Lower leg skin (tissue), 4 donors: ENCODE results near the gene IL25. TPM values are rescaled to one million over a fixed set of nuclear protein-coding genes. Genes with fewer than 3 reads are reported as not detected.
"Not testable (repeated sequence)": the region's sequence is repeated elsewhere in the genome, so short reads cannot be mapped to it uniquely, and the experiment has no call there.

Source experiments
- DNase-seq, 2 donors: peaks; one replicate each; pipeline ENCODE4 v3.0.0-alpha.2; 2019; ENCODE audit warnings: low spot score in 2 of 2
- H3K4me3 ChIP-seq: fragments of 200-600 bp; sonication (generic); 2 replicates; pipeline ENCODE4 v1.5.1; 2017; ENCODE audit warnings: mild to moderate bottlenecking, low read depth; ENCODE audit not compliant: poor library complexity, severe bottlenecking
- POLR2A ChIP-seq, 2 donors: fragments of 450-650 bp; IDR thresholded peaks; one replicate each; pipeline ENCODE4 v1.6.1; 2016 to 2017; ENCODE audit warnings: antibody characterized with exemption in 2 of 2, mild to moderate bottlenecking in 1 of 2, moderate library complexity in 1 of 2
- WGBS, 2 donors: methylation state at CpG; one replicate each; pipeline ENCODE4 v1.1.5; 2018; 5-methylcytosine and 5-hydroxymethylcytosine counted together
- intact Hi-C: fragments of 100-400 bp; cut with DNase I; formaldehyde crosslinking; loops from one replicate; pipeline ENCODE4 v1.15.0; 2023; ENCODE audit warnings: low total_unique reads
- total RNA-seq, 4 donors: library from RNA; depleted of rRNA; stranded (reverse); fragments of >200 nt; gene quantifications; one replicate each; pipeline ENCODE4 v1.1.0, GENCODE V29; 2016
- TF ChIP-seq, protein P1 (sequence below), 3 donors: fragments of 450-650 bp; IDR thresholded peaks; one replicate each; pipeline ENCODE4 v1.5.1; 2016; ENCODE audit warnings: antibody characterized with exemption in 3 of 3, mild to moderate bottlenecking in 3 of 3, moderate library complexity in 2 of 3

Gene IL25
- total RNA-seq, 4 donors from 2014 or later: not detected

DNA sequence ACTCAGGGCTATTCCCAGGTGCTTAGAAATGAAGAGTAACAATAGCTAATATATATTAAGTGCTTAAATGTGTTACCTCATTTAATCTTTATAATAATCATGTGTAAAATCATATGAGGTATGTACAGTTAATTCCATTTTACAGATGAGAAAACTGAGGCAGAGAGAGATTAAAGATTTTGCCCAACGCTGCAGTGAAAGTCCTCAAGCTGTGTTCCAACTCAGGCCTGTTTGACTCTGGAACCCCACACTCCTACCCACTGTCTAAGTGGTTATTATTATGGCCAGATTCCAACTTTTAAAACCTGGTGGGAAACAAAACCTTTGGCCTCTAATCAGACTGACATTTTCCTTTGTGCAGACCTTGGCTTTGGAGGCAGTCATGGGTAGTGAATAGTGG, 14.4 kb downstream of the IL25 start:
- 97 to 100% methylated on average over 1 of the region's 1 CpG for WGBS, 2 donors
- TF ChIP-seq, protein P1, sequence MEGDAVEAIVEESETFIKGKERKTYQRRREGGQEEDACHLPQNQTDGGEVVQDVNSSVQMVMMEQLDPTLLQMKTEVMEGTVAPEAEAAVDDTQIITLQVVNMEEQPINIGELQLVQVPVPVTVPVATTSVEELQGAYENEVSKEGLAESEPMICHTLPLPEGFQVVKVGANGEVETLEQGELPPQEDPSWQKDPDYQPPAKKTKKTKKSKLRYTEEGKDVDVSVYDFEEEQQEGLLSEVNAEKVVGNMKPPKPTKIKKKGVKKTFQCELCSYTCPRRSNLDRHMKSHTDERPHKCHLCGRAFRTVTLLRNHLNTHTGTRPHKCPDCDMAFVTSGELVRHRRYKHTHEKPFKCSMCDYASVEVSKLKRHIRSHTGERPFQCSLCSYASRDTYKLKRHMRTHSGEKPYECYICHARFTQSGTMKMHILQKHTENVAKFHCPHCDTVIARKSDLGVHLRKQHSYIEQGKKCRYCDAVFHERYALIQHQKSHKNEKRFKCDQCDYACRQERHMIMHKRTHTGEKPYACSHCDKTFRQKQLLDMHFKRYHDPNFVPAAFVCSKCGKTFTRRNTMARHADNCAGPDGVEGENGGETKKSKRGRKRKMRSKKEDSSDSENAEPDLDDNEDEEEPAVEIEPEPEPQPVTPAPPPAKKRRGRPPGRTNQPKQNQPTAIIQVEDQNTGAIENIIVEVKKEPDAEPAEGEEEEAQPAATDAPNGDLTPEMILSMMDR (IDR thresholded peaks at IDR 0.05): no peak
- no peak overlapping the region for H3K4me3 ChIP-seq
- no peak for DNase-seq
- intact Hi-C loops: loop anchor here (10.0 kb wide), 1 partner anchor 122 kb away; no protein-coding TSS in a partner anchor

DNA sequence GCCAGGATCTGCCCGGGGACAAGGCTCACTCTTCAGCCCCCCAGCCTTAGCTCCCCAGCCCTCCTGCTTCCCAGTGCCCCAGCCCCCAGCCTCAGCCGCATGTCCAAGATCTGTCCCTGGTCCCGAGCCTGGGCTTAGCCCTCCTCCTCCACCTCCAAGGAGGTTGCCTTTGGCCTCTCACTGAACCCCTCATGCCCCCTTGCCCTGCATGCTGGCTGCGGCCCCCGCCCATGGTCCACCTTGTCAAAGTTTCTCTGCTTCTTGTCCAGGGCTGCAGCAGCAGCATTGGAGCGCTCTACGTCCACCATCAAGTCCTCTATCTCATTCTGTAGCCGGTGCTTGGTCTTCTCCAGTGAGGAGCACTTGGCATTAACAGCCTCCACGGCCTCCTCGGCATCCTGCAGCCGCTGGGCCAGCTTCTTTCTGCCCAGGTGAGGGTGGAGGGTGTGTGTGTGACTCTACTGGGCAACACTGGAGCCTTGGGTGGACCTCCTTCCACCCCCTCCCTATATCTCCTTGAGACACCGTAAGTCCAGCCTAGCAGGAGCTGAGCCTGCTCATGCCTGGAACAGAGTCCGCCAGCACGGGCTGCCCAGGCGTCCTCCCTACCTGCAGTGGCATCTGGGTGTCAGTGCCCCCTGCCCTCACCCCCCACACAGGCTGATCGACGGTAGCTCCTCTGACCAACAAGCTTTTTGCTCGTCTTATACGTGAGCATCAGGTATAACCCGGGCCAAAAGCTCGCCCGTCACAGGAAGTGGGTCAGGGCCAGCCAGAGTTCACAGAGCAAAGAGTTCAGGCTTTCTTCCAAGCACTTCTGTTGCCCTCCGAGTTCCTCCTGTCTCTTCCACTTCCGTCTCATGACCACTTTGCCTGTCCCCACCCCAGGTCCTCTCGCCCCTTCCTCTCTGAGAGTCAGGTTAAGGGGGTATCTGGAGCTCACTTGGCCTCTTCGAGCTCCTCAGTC, 15.6 kb downstream of the IL25 start:
- no peak overlapping the region for H3K4me3 ChIP-seq
- 82% methylated on average over 26 of the region's 26 CpGs for WGBS, 2 donors
- intact Hi-C loops: loop anchor here (10.0 kb wide), 1 partner anchor 123 kb away; no protein-coding TSS in a partner anchor
- no peak for TF ChIP-seq POLR2A (IDR thresholded peaks at IDR 0.05)
- TF ChIP-seq, protein P1 (IDR thresholded peaks at IDR 0.05): no peak
- no peak for DNase-seq

DNA sequence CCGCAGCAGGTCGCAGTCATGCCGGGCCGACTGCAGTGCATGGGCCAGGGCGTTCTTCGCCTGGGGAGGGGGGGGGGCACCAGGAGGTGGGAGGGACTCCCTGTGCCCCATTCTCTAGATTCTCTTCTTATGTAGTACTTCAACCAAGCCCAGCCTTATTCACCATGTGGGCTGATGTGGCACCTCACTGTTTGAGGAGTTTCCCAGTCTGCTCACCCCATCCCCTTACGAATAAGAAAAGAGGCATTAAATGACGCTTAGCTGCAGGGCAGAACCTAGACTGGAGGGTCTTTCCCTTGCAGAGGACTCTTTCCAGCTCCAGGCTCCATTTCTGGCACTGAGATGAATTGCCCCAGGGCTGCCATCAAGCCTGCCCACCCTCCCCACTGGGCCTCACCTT, 16.4 kb downstream of the IL25 start:
- intact Hi-C loops: loop anchor here (10.0 kb wide), 1 partner anchor 124 kb away; no protein-coding TSS in a partner anchor
- no peak overlapping the region for H3K4me3 ChIP-seq
- TF ChIP-seq, protein P1 (IDR thresholded peaks at IDR 0.05): no peak
- no peak for TF ChIP-seq POLR2A (IDR thresholded peaks at IDR 0.05)
- 90 to 92% methylated on average over 7 to 8 of the region's 8 CpGs for WGBS, 2 donors
- DNase-seq: no peak

DNA sequence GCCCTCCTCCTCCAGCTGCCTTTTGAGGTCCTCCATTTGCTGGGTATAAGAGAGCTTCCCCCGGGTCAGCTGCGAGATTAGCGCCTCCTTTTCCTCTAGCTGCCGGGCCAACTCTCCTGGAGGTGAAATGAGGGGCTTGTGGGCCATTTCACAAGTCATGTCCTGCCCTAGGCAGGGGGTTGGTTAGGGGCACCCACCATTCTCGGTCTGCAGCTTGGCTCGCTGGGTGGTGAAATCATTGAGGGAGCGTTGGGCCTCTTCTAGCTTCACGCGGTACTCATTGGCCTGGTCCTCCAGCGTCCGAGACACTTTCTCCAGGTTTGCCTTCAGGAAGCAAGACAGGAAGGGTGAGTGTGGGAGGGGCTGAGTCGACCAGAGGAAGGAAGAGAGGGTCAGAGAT, 16.8 kb downstream of the IL25 start:
- DNase-seq: no peak
- intact Hi-C loops: loop anchor here (10.0 kb wide), 1 partner anchor 125 kb away; no protein-coding TSS in a partner anchor
- no peak overlapping the region for H3K4me3 ChIP-seq
- WGBS, 2 donors: 74 to 79% methylated on average over 12 of the region's 12 CpGs
- TF ChIP-seq, protein P1 (IDR thresholded peaks at IDR 0.05): no peak
- TF ChIP-seq POLR2A (IDR thresholded peaks at IDR 0.05): no peak

DNA sequence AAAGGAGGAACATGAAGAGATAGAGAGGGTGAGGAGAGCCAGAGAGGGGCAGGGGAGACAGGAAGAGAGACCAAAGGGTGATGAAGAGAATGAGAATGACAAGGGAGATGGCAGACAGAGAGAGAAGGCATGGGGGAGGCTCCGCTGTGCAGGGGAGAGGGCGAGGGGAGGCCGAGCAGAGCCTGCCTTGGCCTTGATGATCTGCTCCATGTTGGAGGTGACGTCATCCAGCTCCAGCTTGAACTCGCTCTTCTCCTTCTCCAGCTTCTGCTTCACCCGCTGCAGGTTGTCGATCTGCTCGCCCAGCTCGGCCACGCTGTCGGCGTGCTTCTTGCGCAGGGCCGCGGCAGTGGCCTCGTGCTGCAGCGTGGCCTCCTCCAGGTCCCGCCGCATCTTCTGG, 17.3 kb downstream of the IL25 start:
- intact Hi-C loops: loop anchor here (10.0 kb wide), 1 partner anchor 125 kb away; no protein-coding TSS in a partner anchor

DNA sequence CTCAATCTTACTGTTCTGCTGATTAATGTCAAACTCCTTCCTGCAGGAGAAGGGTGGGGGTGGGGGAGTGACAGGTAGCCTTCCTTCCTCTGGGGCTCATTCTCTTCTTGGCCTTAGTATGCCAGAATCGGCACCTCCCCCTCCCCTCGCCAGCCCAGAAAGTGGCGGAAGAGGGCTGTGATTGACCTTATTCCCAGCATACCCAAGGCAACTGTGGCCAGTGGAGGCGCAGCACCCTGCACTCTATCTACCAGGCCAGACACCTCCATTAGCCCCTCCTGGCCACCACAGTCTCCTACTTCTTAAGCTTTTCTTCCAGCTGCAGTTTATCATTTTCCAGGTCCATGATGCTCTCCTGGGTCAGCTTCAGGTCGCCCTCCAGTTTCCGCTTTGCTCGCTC, 20.0 kb downstream of the IL25 start:
- TF ChIP-seq, protein P1 (IDR thresholded peaks at IDR 0.05): no peak
- no peak for TF ChIP-seq POLR2A (IDR thresholded peaks at IDR 0.05)
- 78 to 79% methylated on average over 7 of the region's 7 CpGs for WGBS, 2 donors
- DNase-seq: no peak
- intact Hi-C loops: no loop called here
- H3K4me3 ChIP-seq: no peak overlapping the region

More for the DNA sequence above, 17.3 kb downstream of the IL25 start:
- WGBS, 2 donors: 72 to 91% methylated on average over 3 to 4 of the region's 19 CpGs
- not testable (repeated sequence) for H3K4me3 ChIP-seq, DNase-seq
